GM23338 (cell line): ENCODE data around the gene VMP1.

Source experiments
- CREB1 ChIP-seq: fragments of 250-450 bp; sonication (Bioruptor Pico); IDR thresholded peaks from 2 replicates; pipeline ENCODE4 v1.5.0; 2020; ENCODE audit warnings: low read depth, mild to moderate bottlenecking, moderate library complexity
- CTCF ChIP-seq, 2 experiments: fragments of 200-600 bp in 1 of 2; sonication (generic) in 1 of 2; conservative IDR thresholded peaks; 2 replicates each; pipeline versions ENCODE4 v1.5.1 to v1.6.1; 2016 to 2017; ENCODE audit warnings: antibody characterized with exemption in 2 of 2, low read depth in 2 of 2, mild to moderate bottlenecking in 2 of 2, moderate library complexity in 1 of 2
- ETS1 ChIP-seq: IDR thresholded peaks from 2 replicates; pipeline ENCODE4 v1.6.1; 2016; ENCODE audit warnings: antibody characterized with exemption
- EZH2 ChIP-seq: fragments of 200-600 bp; sonication (generic); IDR thresholded peaks from one replicate; pipeline ENCODE4 v1.8.0; 2017; ENCODE audit warnings: antibody characterized with exemption, mild to moderate bottlenecking, low read depth; ENCODE audit not compliant: unreplicated experiment
- EZH2phosphoT487 ChIP-seq: fragments of 200-600 bp; sonication (generic); IDR thresholded peaks from one replicate; pipeline ENCODE4 v1.8.1; 2018; ENCODE audit warnings: antibody characterized with exemption; ENCODE audit not compliant: unreplicated experiment
- JUNB ChIP-seq: IDR thresholded peaks from one replicate; pipeline ENCODE4 v1.6.1; 2016; ENCODE audit warnings: antibody characterized with exemption; ENCODE audit not compliant: unreplicated experiment
- NANOG ChIP-seq: IDR thresholded peaks from 2 replicates; pipeline ENCODE4 v1.6.1; 2016; ENCODE audit warnings: antibody characterized with exemption, borderline replicate concordance
- POLR2AphosphoS5 ChIP-seq: IDR thresholded peaks from 2 replicates; pipeline ENCODE4 v1.6.1; 2016; ENCODE audit warnings: antibody characterized with exemption, low read depth
- REST ChIP-seq: IDR thresholded peaks from one replicate; pipeline ENCODE4 v1.6.1; 2018; ENCODE audit warnings: antibody characterized with exemption; ENCODE audit not compliant: unreplicated experiment
- STAT1 ChIP-seq: IDR thresholded peaks from one replicate; pipeline ENCODE4 v1.6.1; 2016; ENCODE audit warnings: antibody characterized with exemption; ENCODE audit not compliant: unreplicated experiment
- ZNF114 ChIP-seq: fragments of 250-450 bp; sonication (Bioruptor Pico); IDR thresholded peaks from 2 replicates; pipeline ENCODE4 v1.5.0; 2020; ENCODE audit warnings: mild to moderate bottlenecking, moderate library complexity

- TF ChIP-seq REST (no peak), JUNB (no peak), CTCF (conservative IDR thresholded peaks at IDR 0.05; ENCODE audit: low read depth in 2 of 2) (no peak), POLR2AphosphoS5 (no peak), ZNF114 (no peak), STAT1 (no peak), EZH2 (no peak), EZH2phosphoT487 (no peak), CREB1 (no peak), NANOG (no peak), ETS1 (no peak)
Observed at GRCh38 chr17:59765038-59765437, 57.6 kb downstream of the VMP1 start.
